Measurements from ENCODE around the gene LMF1.

GRCh38 chr16:977896-978295, 7.1 kb upstream of the LMF1 start:
- TF ChIP-seq CTCF (IDR thresholded peaks at IDR 0.05; ENCODE audit: poor library complexity, severe bottlenecking) (no peak), TAF1 (IDR thresholded peaks at IDR 0.05; ENCODE audit: low read depth) (no peak), POLR2AphosphoS5 (IDR thresholded peaks at IDR 0.05) (no peak), EZH2 (IDR thresholded peaks at IDR 0.05; ENCODE audit: borderline replicate concordance, insufficient read depth, low read length, poor library complexity, severe bottlenecking) (no peak)

Measured in neural cell (in vitro differentiated cells).